Right ventricle myocardium inferior (tissue), 1 donor: Measurements from ENCODE around the gene ENTR1. TPM values are rescaled to one million over a fixed set of nuclear protein-coding genes. Genes with fewer than 3 reads are reported as not detected.
A peak's percentile ranks its signal among the peaks of the same experiment; 100 is the strongest.

ENCODE experiments used
- ATAC-seq: fragments of 200-7000 bp; cut with Tn5 transposase; one replicate; pipeline ENCODE4 v1.9.1; 2020; ENCODE audit warnings: mild to moderate bottlenecking, moderate library complexity
- DNase-seq: peaks from one replicate; pipeline ENCODE4 v3.0.0; 2021; ENCODE audit errors: missing footprints
- intact Hi-C: fragments of 100-400 bp; cut with DNase I; formaldehyde crosslinking; loops from one replicate; pipeline ENCODE4 v1.11.0; 2022
- total RNA-seq: library from RNA; stranded (reverse); fragmentation: NEBNext Ultra II Directional; extraction: Animal tissue kit (Norgen Biotek cat#: 25700); gene quantifications from one replicate; pipeline ENCODE4 v1.2.1, GENCODE V29; 2021
- donor health status: DM: no; HTN: yes; CAD: no; lungs with severe emphysema.

ENTR1 gene
- total RNA-seq, 1 donor from 2014 or later: 23.7 TPM

DNA sequence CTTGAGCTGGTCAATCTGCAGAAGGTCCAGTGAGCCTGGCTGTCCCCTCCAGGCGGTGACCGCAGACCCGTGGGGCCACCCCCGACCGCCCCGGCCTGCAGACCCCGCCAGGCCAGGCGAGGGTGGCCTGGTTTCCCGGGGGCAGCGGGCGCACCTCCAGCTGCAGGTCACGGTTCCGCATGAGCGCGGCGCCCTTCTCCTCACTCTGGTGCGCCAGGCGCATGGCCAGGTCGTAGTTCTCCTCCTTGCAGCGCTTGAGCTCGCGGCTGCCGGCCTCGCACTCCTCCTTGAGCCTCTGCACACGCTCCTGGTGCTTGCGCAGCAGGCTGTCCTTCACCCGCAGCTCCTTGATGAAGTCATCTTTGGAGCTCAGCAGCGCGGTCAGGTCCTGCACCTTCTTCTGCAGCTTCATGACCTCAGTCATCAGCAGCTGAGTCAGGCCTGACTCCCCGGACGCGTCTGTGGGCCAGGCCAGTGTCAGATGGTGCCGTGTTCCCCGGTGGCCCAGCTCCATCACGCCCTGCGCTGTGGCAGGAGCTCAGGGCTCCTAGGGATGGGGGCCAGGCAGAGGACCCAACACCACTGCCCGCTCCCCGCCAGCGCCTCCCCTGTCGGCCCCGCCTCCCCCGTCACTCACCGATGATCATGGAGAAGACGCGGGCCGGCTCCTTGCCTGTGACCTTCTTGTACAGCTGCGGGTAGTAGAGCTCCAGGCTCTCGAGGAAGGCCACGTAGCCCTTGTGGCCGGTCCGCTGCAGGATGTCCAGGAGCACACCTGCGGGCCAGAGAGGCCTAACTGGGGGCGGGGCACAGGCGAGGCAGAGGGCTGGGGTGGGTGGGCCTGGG is 39.5 kb downstream of the ENTR1 start:
- DNase-seq (no peak), ATAC-seq (no peak)
- intact Hi-C loops: no loop called here

DNA sequence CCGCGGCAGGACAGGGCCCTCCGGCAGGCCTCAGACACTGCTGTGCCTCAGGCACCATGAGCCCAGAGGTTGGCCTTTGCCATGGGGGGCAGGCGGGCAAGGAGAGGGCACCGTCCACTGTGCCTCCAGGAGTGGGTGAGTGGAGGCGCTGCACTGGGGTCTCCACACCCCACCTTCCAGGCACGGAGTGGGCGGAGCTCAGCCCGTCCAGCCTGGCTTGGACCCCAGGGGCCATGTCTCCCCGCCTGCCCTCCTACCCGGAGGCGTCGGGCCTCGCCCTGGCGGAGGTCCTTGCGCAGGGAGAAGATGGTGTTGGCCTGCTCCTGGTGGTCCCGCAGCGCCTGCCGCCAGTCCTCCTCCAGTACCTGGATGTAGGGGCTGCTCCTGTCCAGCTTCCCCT is 40.4 kb downstream of the ENTR1 start:
- ATAC-seq (no peak), DNase-seq (no peak)
- intact Hi-C loops: no loop called here

DNA sequence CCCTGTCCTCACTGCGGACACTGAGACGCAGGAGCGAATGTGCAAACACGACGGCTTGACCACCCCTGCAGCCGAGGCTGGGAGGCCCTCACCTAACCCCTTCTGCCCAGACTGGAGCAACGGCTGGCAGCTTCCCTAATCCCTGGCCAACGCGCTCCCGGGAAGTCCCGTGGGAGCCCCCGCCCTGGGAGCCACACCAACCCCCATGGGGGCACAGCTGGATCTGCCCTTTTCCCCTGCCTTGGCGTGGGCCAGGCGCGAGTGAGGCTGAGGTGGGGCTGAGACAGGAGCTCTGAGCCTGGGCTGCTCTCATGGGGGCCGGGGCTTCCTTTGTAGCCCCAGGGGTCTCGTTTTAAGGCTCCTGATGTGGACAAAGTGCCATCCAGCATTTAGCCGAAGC is 42.2 kb downstream of the ENTR1 start:
- ATAC-seq: no peak
- no peak for DNase-seq
- intact Hi-C loops: no loop called here

DNA sequence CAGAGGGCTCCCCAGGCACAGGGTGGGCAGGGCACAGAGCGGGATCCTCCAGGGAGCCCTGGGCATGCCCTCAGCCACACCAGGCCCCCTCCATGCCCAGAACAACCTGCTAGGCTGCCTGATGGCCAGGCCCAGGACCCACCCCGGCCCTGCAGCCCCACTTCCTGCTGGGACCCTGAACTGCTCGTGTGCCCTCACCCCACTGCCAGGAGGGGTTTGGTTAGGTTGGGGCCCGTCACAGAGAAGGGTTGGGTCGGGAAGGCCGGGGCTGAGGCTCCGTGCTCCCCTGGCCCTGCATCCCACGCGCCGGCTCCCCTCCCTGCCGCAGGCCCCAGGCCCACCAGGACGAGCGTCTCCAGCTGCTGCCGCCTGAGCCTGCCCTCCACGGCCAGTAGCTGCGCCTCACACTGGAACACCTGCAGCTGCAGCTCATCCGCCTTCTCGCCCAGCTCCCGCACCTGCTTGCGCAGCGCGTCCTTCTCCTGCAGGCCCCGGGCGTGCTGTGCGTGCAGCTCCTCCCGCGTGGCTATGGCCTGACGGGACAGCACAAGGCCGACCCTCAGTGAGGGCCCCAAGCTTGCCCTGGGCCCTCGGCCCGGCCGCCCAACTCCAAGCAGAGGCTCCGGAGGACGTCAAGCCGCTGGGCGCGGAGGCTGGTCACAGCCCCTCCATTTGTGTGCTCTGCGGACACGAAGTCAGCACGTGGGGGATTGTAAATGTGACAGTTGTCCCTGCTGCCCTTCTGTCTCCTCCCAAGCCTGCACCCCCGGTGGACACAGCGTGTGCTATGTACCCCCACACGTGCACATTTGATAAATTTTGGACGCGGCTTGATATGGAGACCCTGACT is 42.9 kb downstream of the ENTR1 start:
- intact Hi-C loops: no loop called here
- ATAC-seq: no peak

DNA sequence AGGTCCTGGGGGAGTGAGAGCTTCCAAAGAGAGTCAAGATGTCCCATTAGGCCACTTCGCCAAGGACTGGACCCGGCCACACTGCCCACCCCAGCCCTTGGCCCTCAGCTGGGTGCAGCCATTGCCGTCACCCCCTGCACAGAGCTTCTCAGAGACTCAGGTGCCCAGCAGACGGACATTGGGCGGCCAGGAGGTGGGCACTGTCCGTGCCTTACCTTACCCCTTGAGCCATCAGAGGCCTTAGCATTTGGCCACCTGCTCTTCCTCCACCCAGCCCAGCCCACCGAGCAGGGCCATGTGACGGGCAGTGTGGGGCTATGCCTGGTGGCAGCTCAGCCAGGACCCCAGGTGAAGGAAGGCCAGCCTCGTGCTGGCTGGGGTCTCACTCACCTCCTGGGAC is 43.6 kb downstream of the ENTR1 start:
- intact Hi-C loops: no loop called here
- no peak for DNase-seq
- no peak for ATAC-seq

More for the DNA sequence above, 42.9 kb downstream of the ENTR1 start:
- DNase-seq: no peak

DNA sequence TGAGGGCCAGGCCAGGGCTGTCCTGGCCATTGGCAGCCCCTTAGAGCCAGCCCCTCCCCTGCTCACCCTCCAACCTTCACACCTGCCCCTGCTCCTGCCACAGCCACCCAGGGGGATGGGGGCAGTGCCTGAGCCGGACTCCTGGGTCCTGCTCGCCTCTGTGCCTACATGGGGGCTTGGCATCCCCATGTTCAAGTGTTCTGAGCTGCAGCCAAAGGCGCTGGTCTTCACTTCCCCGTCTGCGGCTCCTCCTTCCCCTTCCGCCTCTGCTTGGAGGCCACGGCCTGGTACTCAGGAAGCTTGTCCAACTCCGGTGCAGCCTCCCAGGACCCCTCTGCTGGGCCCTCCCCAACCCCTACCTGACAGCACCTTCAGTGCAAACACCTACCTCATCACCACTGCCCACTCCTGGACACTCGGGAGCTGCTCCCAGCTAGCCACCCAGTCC is 44.6 kb downstream of the ENTR1 start:
- intact Hi-C loops: loop anchor here (2.0 kb wide), 1 partner anchor 53 kb away; no protein-coding TSS in a partner anchor
- no peak for ATAC-seq
- no peak for DNase-seq

DNA sequence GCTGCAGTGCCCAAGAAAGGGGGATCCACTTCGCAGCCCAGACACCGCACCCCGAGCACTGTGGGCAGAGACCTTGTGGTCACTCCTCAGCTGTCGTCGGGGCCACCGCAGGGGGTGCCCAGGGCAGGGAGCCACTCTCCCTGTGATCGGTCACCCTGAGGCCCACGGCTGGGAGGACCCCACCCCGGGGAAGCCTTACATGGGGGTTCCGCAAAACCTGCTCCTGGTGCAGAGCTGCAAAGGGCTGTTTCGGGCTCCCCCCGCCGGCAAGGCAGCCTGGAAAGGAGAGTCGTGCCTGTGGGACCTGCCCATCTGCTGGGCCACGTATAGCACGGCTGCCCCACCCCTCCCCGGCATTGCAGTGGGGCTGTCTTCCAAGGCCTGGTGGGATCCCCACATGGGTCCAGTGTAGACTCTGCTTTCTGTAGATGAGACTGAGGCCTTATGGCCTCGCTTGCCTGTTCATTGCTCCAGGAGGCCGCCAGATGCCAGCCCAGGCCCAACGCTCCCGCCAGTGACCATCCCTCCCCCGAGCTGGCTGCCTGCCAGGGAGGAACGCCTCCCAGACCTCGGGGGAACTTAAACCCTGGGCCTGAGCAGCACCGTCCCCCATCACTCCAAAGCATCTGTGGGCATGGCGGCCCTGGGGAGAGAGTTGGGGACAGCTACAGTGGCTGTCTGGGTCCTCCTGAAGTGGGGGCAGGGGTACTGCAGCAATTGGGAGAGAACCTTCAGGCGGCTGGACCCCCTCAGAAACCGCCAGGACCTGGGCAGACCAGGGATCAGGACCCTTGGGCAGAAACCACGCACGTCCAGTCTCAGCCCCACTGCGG is 45.3 kb downstream of the ENTR1 start:
- DNase-seq (no peak), ATAC-seq (no peak)
- intact Hi-C loops: loop anchor here (2.0 kb wide), 1 partner anchor 52 kb away; no protein-coding TSS in a partner anchor

DNA sequence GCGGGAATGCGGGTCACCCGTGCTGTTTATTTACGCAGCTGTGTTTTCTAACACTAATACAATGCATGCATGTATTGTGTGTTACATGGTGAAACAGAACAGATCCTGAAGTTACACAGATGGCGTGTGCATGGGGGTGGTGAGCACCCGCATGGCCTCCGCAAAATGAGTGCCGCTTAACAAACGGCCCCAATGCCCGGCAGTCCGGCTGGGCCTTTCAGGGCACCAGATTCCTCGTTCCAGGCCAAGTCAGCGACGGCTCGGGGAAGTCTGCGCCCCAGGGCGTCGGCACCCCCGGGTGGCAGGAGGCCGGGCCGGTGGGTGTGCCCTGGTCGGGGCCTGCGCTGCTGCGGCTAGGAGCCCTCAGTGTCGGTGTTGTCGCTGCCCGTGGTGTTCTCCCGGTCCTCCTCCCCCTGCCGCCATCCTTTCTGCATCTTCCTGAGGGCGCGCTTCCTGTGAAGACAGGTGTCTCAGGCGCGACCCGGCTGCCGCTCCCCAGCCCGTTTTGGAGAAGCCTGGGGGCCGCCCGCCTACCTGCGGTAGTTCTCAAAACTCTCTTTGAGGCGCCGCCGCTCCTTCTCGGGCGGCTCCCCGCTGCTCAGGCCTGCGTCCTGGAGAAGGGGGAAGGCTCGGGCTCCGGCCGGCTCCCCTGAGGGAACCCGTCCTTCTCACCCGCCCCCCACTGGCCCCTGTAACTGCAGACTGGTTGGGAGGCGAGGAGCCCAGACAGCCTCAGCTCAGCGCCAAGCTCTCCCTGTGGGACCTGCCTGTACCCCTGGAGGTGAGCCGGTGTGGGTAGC is 46.3 kb downstream of the ENTR1 start:
- ATAC-seq (no peak), DNase-seq (no peak)
- intact Hi-C loops: loop anchor here (1.0 to 2.0 kb wide), 4 partner anchors 21 to 119 kb away; partner anchors contain the start of gene SEC16A

DNA sequence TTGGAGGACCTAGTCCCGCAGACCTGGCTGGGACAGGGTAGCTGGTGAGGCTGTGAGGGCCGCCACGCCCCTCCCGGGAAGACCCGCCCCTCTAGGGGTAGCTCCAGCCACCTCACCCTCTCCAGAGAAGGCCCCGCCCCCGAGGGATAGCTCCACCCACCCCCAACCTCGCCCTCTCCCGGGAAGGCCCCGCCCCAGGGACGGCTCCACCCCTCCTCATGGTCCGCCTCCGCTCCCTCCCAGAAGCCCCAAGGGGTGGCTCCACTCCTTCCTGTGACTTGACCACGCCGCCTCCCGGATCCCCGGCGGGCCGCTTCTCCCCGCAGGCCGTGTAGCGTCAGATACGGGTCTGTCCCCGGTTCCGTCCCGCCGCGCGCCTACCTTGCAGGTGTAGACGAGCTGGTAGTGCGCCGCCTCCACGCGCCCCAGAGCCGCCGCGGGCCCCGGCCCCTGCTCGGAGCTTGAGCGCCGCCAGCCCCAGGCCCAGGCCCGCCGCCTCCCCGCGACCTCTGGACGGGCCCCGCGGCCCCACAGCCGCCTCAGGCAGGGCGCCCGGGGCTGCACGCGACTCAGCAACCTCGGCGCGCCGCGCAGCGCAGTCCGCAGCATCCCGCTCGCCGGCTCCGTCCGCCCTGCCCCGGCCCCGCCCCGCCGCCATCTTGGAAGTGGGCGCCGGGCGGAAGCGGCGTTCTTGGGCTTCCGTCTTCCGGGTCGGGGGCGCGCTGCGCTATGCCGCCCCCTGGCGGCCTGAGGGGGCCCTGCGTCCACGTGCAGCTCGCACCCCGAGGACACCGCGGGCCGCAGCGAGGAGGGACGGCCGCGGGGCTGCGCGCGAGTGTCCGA is 47.1 kb downstream of the ENTR1 start, which contains the start of gene DNLZ:
Gene DNLZ (minus strand): TSS at position 639 of the 843 bp plus-strand sequence. CDS start 30 bp downstream, at position 609.
- intact Hi-C loops: loop anchor here (1.0 kb wide), 3 partner anchors 20 to 120 kb away; partner anchors contain the start of gene SEC16A
- ATAC-seq (peak; percentile 91), DNase-seq (peak; percentile 98)

DNA sequence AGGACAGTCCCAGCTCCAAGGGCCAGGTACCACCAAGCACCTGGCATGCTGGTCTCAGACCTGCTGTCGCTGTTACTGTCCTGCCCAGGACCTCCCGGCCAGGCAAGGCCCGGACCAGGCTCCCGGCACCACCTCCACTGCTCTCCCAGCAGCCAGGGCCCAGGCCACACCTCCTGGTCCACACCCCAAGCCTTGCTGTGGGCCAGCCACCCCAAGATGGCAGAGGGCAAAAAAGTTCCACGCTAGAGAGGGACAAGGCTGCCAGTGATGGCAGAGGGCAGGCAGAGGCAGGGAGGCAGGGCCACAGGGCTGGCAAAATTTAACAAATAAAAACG is 48.0 kb downstream of the ENTR1 start:
- ATAC-seq (peak; percentile 2), DNase-seq (no peak)
- intact Hi-C loops: no loop called here

DNA sequence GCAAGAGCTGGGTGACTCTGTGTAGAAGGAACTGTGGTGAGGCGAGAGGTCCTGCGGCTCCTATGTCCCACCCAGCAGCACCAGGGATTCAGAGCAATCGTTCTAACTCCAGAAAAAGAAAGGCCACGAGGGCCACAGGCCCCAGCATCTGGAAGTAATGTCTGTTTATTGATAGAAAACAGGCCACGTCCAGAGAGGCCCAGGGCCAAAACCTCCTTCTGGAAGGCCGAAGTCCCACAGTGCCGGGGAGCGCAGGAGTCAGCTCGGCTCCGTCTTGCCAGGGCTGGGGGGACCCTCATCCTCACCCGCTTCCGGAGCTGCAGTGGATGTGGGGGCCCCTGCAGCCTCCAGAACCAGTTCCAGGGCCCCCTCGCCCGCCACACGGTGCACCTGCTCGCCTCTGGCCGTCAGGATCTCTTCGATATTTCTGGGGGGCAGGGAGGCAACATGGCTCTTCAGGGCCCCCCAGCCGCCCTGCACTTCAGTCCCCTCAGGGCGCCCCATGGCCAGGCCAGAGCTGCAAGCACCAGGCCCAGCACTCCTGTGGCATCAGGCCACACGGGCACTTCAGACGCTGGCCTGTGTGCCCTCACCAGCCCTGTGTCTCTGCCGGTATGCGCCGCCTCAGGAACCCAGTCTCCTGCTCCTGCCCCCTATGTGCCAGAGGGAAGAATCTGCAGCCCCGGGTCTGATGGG is 48.5 kb downstream of the ENTR1 start:
- peak; percentile 15 for ATAC-seq

DNA sequence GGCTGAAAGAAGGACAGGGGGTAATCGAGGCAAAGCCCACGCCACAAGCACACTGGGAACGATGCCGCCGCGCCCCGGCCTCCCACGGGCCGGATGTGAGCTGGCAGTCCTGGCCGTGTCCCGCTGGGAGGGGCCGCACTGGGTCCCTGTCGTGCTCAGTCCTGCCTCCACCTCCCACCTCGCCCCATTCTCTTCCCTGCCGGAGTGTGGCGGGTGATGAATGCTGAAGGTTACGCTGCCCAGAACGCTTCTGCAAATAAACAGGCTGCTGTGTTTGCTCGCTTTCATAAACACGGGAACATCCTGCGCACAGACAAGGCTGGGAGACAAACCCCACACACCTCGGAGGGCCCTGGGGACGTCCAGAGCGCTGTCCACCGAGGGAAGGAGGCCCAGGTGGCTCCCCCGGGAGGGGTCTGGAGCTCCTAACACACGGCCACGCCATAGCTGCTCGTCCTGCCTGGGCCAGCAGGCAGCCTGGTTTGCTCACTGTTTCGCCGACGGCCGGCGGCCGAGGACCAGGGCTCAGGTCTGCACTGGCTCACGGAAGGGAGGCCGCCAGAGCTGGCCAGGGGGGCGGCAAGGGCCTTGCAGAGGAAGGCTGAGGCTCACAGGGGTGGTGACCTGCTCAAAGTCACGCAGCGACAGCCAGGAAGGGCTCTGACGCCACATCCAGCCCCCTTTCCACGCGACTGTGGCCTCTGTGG is 49.2 kb downstream of the ENTR1 start:
- no peak for DNase-seq
- intact Hi-C loops: no loop called here
- no peak for ATAC-seq

More for the DNA sequence above, 48.5 kb downstream of the ENTR1 start:
- DNase-seq: no peak
- intact Hi-C loops: no loop called here

DNA sequence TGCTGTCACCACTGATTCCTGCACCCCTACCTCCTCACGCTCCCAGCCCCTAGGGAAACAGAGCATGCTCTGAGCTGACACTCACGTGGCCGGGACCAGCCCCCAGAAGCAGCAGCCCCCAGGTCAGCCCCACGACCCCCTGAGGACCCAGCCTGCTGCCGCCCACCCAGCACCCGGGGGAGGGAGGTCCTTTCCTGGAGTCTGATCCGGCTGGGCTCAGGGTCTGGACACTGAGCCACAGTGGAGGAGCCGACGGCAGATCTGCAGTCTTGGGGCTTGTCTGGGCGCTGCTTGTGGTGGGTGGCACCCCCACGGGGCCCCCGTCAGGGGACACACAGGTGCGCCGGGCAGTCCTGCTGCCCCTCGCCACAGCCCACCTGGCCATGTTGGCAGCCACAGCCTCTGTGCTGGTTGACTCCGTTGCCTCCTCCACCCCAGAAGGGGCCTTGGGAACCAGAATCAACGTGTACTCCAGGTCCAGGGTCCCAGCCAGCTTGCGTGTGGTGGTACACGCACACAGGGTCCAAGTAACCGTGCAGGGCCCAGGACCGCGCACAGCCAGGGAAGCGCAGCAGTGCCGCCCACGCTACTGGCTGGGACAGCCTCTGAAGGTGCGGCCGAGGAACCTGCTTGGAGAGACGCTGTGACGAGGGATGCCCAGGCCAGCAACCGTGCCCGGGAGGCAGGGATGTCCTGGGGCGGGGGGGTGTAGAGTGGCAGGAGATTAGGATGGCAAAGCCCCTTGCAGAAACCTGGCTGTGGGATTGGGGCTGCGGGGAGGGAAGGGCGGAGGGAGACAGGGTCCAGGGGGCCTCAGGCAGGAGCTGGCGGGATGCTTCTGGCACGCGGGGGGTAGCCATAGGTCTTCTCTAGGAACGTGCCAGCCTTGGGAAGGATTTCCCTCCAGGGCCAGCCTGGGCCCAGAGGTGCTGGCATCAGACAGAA is 50.4 kb downstream of the ENTR1 start:
- DNase-seq: no peak
- ATAC-seq: no peak
- intact Hi-C loops: no loop called here

DNA sequence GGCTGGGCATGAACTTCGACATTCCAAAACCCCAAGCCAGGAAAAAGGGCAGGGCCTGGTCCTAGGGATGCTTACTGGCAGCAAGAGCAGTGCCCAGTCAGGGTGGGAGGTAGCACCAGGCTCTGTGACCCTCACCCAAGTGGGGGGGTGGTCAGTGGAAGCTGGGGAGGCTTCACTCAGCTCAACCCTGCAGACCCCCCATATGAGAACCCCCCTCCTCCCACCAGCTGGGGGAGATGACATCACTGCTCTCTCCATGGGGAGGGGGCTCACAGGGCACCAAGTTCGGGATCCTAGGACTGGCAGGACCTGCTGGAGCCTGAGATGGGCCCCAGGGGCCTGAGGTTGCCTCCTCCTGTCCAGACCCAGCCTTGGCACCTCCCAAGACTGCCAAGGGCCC is 51.5 kb downstream of the ENTR1 start:
- intact Hi-C loops: no loop called here
- no peak for ATAC-seq

DNA sequence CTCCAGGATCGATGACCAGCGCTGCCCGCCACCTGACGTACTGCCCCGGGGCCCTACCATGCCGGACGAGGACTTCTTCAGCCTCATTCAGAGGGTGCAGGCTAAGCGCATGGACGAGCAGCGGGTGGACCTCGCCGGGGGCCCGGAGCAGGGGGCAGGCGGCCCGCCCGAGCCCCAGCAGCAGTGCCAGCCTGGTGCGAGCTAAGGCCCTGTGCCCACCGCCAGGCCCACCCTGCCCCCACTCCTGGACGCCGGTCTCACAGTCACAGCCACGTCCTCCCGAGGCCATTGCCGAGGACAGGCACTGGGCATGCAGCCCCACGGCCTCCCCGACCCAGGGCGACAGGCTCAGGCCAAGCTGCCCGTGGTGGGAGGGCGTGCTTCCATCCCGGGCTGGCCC is 52.4 kb downstream of the ENTR1 start:
- ATAC-seq (no peak), DNase-seq (no peak)

More for the DNA sequence above, 51.5 kb downstream of the ENTR1 start:
- DNase-seq: no peak

More for the DNA sequence above, 52.4 kb downstream of the ENTR1 start:
- intact Hi-C loops: no loop called here
